A673 (cell line): Measurements from ENCODE around the gene LYPD3. TPM values are rescaled to one million over a fixed set of nuclear protein-coding genes. Genes with fewer than 3 reads are reported as not detected.

ENCODE experiments used
- BruUV-seq: library from RNA; stranded (reverse); fragments of 400-500 nt; replicated peaks from 2 replicates; lab custom pipeline; 2021; lab: Mats Ljungman, UMichigan
- CTCF ChIA-PET: fragments of 300-600 bp; sonication (Branson Sonifier 250); formaldehyde crosslinking; loops from one replicate; lab custom pipeline; 2022; ENCODE audit warnings: antibody characterized with exemption; lab: Charles Lee
- POLR2A ChIA-PET: fragments of 300-600 bp; sonication (Branson Sonifier 250); formaldehyde crosslinking; loops from one replicate; lab custom pipeline; 2022; ENCODE audit warnings: antibody characterized with exemption; ENCODE audit not compliant: low non-redundant PET; lab: Charles Lee
- DNase-seq: peaks from one replicate; pipeline ENCODE4 v3.0.0-alpha.2; 2015; ENCODE audit warnings: low spot score
- H3K27ac ChIP-seq: fragments of 200-600 bp; sonication (generic); 2 replicates; pipeline ENCODE4 v1.5.1; 2016; ENCODE audit warnings: mixed run types, low read depth, mild to moderate bottlenecking, mixed read lengths, antibody characterized with exemption, low read length; ENCODE audit not compliant: poor library complexity, severe bottlenecking
- H3K27me3 ChIP-seq: fragments of 200-600 bp; sonication (generic); replicated peaks from 2 replicates; pipeline ENCODE4 v1.6.1; 2017; ENCODE audit warnings: mixed run types, low read depth, mild to moderate bottlenecking, mixed read lengths, antibody characterized with exemption, low read length; ENCODE audit not compliant: insufficient read depth, poor library complexity
- H3K36me3 ChIP-seq: fragments of 200-600 bp; sonication (generic); 2 replicates; pipeline ENCODE4 v1.6.1; 2016; ENCODE audit warnings: mixed run types, mild to moderate bottlenecking, mixed read lengths, antibody characterized with exemption, low read length; ENCODE audit not compliant: insufficient read depth, poor library complexity, severe bottlenecking
- H3K4me1 ChIP-seq: fragments of 200-600 bp; sonication (generic); 2 replicates; pipeline ENCODE4 v1.6.1; 2017; ENCODE audit warnings: mixed run types, mild to moderate bottlenecking, mixed read lengths, antibody characterized with exemption, low read length; ENCODE audit not compliant: insufficient read depth, poor library complexity, severe bottlenecking
- H3K4me3 ChIP-seq: fragments of 200-600 bp; sonication (generic); 2 replicates; pipeline ENCODE4 v1.5.1; 2016; ENCODE audit warnings: low read depth, mixed run types, mild to moderate bottlenecking, mixed read lengths, low read length; ENCODE audit not compliant: poor library complexity, severe bottlenecking
- H3K9me3 ChIP-seq: fragments of 200-600 bp; sonication (generic); 2 replicates; pipeline ENCODE4 v1.6.1; 2016; ENCODE audit warnings: mixed run types, low read depth, mild to moderate bottlenecking, mixed read lengths, antibody characterized with exemption, low read length; ENCODE audit not compliant: poor library complexity, severe bottlenecking
- CTCF ChIP-seq: fragments of 300-800, 200-600 bp; sonication (generic); conservative IDR thresholded peaks from 2 replicates; pipeline ENCODE4 v1.5.1; 2017; ENCODE audit warnings: low read depth, mild to moderate bottlenecking, antibody characterized with exemption, low read length, moderate library complexity, mixed read lengths
- EZH2 ChIP-seq: fragments of 200-600 bp; sonication (generic); IDR thresholded peaks from 2 replicates; pipeline ENCODE4 v1.6.1; 2017; ENCODE audit warnings: borderline replicate concordance, low read depth, mild to moderate bottlenecking, mixed read lengths, antibody characterized with exemption, low read length; ENCODE audit not compliant: poor library complexity, severe bottlenecking
- intact Hi-C: fragments of 100-400 bp; cut with micrococcal nuclease; formaldehyde crosslinking; loops from one replicate; pipeline ENCODE4 v1.10.0; 2022; ENCODE audit not compliant: unreplicated experiment
- total RNA-seq: library from RNA; stranded (reverse); gene quantifications from 2 replicates; pipeline ENCODE4 v1.2.3, GENCODE V29; 2021

Gene LYPD3
- total RNA-seq, 1 experiment from 2014 or later, result 0.21 TPM

DNA sequence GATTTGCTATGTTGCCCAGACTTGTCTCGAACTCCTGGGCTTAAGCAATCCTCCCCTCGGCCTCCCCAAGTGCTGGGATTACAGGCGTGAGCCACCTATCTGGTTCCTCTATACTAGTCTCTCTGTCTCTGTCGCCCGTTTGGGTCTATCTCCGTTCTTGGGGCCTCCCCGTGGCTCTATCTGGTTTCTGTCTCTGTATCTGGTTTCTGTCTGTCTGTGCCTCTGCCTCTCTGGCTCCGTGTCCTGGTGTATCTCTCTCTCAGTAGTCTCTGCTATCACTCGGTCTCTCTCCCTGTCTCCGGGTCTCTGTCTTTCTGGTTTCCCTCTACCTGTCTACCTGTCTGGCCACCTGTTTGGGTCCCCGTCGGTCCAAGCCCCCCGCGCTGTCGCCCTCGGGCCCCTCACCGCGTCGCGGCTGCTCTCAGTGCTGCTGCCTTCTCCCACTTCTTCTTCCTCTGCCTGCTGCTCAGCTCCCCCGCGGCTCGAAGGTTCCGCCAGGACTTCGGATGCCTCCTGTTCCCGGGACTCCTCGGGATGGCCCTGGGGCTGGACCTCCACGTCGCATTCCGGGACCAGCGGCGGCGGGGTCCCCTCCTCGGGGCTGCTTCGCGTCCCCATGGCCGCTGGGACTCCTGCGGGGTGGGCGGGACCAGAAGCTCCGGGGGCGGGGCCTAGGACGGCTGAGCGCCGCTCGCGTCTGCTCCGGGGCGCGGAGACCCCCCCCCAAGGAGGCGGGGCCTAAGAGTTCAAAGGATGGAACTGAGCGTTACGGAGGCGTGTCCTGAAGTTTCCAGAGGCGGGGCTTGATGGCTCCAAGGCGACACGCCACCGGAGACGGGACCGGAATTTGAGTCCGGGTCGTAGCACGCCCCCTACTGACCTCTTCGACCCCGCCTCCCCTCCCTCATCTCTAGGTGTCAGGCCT, 38.4 kb upstream of the LYPD3 start:
- TF ChIP-seq CTCF (peak; percentile 44), EZH2 (no peak)
- POLR2A ChIA-PET, result no interaction called here
- CTCF ChIA-PET, result interaction anchor here (0.6 to 2.6 kb wide), 5 partner anchors 16 to 92 kb away, joined by 3 to 10 read pairs (median 3); partner anchors contain the start of gene IRGQ
- peak; percentile 97 for DNase-seq
- Histone ChIP-seq H3K27ac (peak overlapping the region; percentile 73), H3K27me3 (no peaks in the 10 kb centered on the region), H3K36me3 (peaks cover 5% of the 10 kb centered on the region), H3K4me1 (peaks cover 5% of the 10 kb centered on the region), H3K4me3 (peak overlapping the region; percentile 83), H3K9me3 (no peaks in the 10 kb centered on the region)
- intact Hi-C loops, result loop anchor here (5.0 kb wide), 1 partner anchor 56 kb away; no protein-coding TSS in a partner anchor
- BruUV-seq, result no TSS peak

DNA sequence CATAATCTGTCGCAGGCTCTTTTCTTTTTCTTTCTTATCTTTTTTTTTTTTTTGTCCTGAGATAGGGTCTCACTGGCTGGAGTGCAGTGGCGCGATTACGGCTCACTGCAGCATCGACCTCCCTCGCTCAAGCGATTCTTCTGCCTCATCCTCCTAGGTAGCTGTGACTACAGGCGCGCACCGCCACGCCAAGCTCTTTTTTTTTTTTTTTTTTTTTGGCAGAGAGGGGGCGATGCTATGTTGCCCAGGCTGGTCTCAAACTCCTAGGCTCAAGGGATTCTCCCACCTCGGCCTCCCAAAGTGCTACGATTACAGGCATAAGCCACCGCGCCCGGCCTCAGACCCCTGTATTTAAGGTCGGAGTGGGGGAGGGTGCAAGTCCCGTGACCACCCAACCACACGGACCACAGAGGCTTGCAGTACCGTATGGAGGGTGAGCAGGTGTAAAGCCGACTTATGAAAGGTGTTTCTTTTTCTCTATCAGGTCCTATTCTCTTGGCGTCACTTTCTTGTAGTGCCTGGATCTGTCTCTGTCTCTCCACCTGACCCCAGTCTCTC, 37.1 kb upstream of the LYPD3 start:
- Histone ChIP-seq H3K4me1 (peaks cover 5% of the 10 kb centered on the region), H3K9me3 (no peaks in the 10 kb centered on the region), H3K4me3 (peak overlapping the region; percentile 83), H3K36me3 (no peaks in the 10 kb centered on the region), H3K27ac (no peak overlapping the region), H3K27me3 (no peaks in the 10 kb centered on the region)
- TF ChIP-seq EZH2, result no peak
- no peak for TF ChIP-seq CTCF
- ChIA-PET CTCF (interaction anchor here (0.5 to 0.6 kb wide), 5 partner anchors 9 to 749 kb away, joined by 3 to 9 read pairs (median 4); no protein-coding TSS in a partner anchor), POLR2A (interaction anchor here (0.5 to 0.6 kb wide), 2 partner anchors 15 to 54 kb away, joined by 4 to 9 read pairs; no protein-coding TSS in a partner anchor)
- no peak for DNase-seq
- intact Hi-C loops, result loop anchor here (5.0 kb wide), 1 partner anchor 55 kb away; no protein-coding TSS in a partner anchor
- BruUV-seq, result no TSS peak

GRCh38 chr19:43501661-43502418, 36.4 kb upstream of the LYPD3 start:
- H3K36me3 ChIP-seq, result no peaks in the 10 kb centered on the region
- TF ChIP-seq EZH2 (no peak), CTCF (no peak)
- no peak overlapping the region for H3K27ac ChIP-seq
- no peak for DNase-seq
- no peaks in the 10 kb centered on the region for H3K9me3 ChIP-seq
- BruUV-seq, result no TSS peak
- CTCF ChIA-PET, result interaction anchor here (0.5 to 0.6 kb wide), 5 partner anchors 9 to 750 kb away, joined by 3 to 9 read pairs (median 4); no protein-coding TSS in a partner anchor
- intact Hi-C loops, result loop anchor here (5.0 kb wide), 1 partner anchor 55 kb away; no protein-coding TSS in a partner anchor
- H3K27me3 ChIP-seq, result no peaks in the 10 kb centered on the region
- peaks cover 5% of the 10 kb centered on the region for H3K4me1 ChIP-seq
- no peak overlapping the region for H3K4me3 ChIP-seq
- POLR2A ChIA-PET, result interaction anchor here (0.5 kb wide), 1 partner anchor 15 kb away, joined by 9 read pairs; no protein-coding TSS in a partner anchor
